ENCODE measurements around the gene CDC42BPB. TPM values are rescaled to one million over a fixed set of nuclear protein-coding genes. Genes with fewer than 3 reads are reported as not detected.

Gene CDC42BPB
- total and polyA plus RNA-seq, 2 experiments from 2014 or later: 13.0 to 106 TPM

GRCh38 chr14:103089386-103090335 is 32.3 kb upstream of the CDC42BPB start:
- H3K4me2 ChIP-seq (ENCODE audit: unreplicated experiment): no peak overlapping the region
- DNase-seq: no peak
- 89% methylated on average over 28 of the region's 28 CpGs for WGBS, 2 experiments (ENCODE audit: low coverage in 1 of 2, low lambda C conversion rate in 2 of 2, missing lambda C conversion rate in 2 of 2)
- no peak overlapping the region for H3K27ac ChIP-seq
- H3K36me3 ChIP-seq (ENCODE audit: low read depth): no peaks in the 10 kb centered on the region
- 0 out of 2 replicates have a peak, but pooled peaks cover under 1% of the 10 kb centered on the region for H3K27me3 ChIP-seq (replicated peaks; ENCODE audit: insufficient read depth)
- no peaks in the 10 kb centered on the region for H3K79me2 ChIP-seq (ENCODE audit: insufficient read depth)
- no peaks in the 10 kb centered on the region for H3K4me1 ChIP-seq (ENCODE audit: insufficient read depth)
- no peak overlapping the region for H2AFZ ChIP-seq
- in situ Hi-C loops (cut with MboI): loop anchor here (10.0 kb wide), 1 partner anchor 195 kb away; no protein-coding TSS in a partner anchor
- no peaks in the 10 kb centered on the region for H3K9me3 ChIP-seq (ENCODE audit: low read depth)
- no peaks in the 10 kb centered on the region for H3K9me2 ChIP-seq (ENCODE audit: insufficient read depth)
- no peaks in the 10 kb centered on the region for H4K20me1 ChIP-seq (ENCODE audit: insufficient read depth)
- no peak overlapping the region for H3K4me3 ChIP-seq
- TF ChIP-seq EZH2phosphoT487 (IDR thresholded peaks at IDR 0.05; ENCODE audit: insufficient read depth, low read depth) (no peak), EZH2 (IDR thresholded peaks at IDR 0.05; ENCODE audit: insufficient read depth, poor library complexity, severe bottlenecking) (no peak)
- no peak overlapping the region for H3K9ac ChIP-seq
- no peaks in the 10 kb centered on the region for H3F3A ChIP-seq (ENCODE audit: insufficient read depth)

- Histone ChIP-seq H3K4me3 (no peak overlapping the region), H4K20me1 (ENCODE audit: insufficient read depth) (no peaks in the 10 kb centered on the region), H3K36me3 (ENCODE audit: low read depth) (no peaks in the 10 kb centered on the region), H3K9ac (no peak overlapping the region), H3F3A (ENCODE audit: insufficient read depth) (no peaks in the 10 kb centered on the region), H3K27ac (no peak overlapping the region), H3K4me2 (ENCODE audit: unreplicated experiment) (no peak overlapping the region), H3K27me3 (replicated peaks; ENCODE audit: insufficient read depth) (peaks cover 6% of the 10 kb centered on the region; the same call in 1 of the 2 replicates), H3K79me2 (ENCODE audit: insufficient read depth) (no peaks in the 10 kb centered on the region), H3K9me3 (ENCODE audit: low read depth) (no peaks in the 10 kb centered on the region), H3K4me1 (ENCODE audit: insufficient read depth) (no peaks in the 10 kb centered on the region), H2AFZ (no peak overlapping the region), H3K9me2 (ENCODE audit: insufficient read depth) (no peaks in the 10 kb centered on the region)
- no peak for DNase-seq
- TF ChIP-seq EZH2 (IDR thresholded peaks at IDR 0.05; ENCODE audit: insufficient read depth, poor library complexity, severe bottlenecking) (no peak), EZH2phosphoT487 (IDR thresholded peaks at IDR 0.05; ENCODE audit: insufficient read depth, low read depth) (no peak)
- WGBS, 2 experiments (ENCODE audit: low coverage in 1 of 2, low lambda C conversion rate in 2 of 2, missing lambda C conversion rate in 2 of 2): 77 to 85% methylated on average over 6 of the region's 6 CpGs
- in situ Hi-C loops (cut with MboI): loop anchor here (10.0 kb wide), 1 partner anchor 196 kb away; no protein-coding TSS in a partner anchor
These were observed 31.6 kb upstream of the CDC42BPB start for GRCh38 chr14:103088921-103089320.

- TF ChIP-seq EZH2 (IDR thresholded peaks at IDR 0.05; ENCODE audit: insufficient read depth, poor library complexity, severe bottlenecking) (no peak), EZH2phosphoT487 (IDR thresholded peaks at IDR 0.05; ENCODE audit: insufficient read depth, low read depth) (no peak)
- Histone ChIP-seq H3K27ac (no peak overlapping the region), H2AFZ (no peak overlapping the region), H3K9me3 (ENCODE audit: low read depth) (no peaks in the 10 kb centered on the region), H3K9me2 (ENCODE audit: insufficient read depth) (no peaks in the 10 kb centered on the region), H3K9ac (no peak overlapping the region), H3F3A (ENCODE audit: insufficient read depth) (no peaks in the 10 kb centered on the region), H3K4me2 (ENCODE audit: unreplicated experiment) (no peak overlapping the region), H3K36me3 (ENCODE audit: low read depth) (no peaks in the 10 kb centered on the region), H3K4me1 (ENCODE audit: insufficient read depth) (no peaks in the 10 kb centered on the region), H3K27me3 (replicated peaks; ENCODE audit: insufficient read depth) (peaks cover 6% of the 10 kb centered on the region; the same call in 1 of the 2 replicates), H4K20me1 (ENCODE audit: insufficient read depth) (no peaks in the 10 kb centered on the region), H3K4me3 (no peak overlapping the region), H3K79me2 (ENCODE audit: insufficient read depth) (no peaks in the 10 kb centered on the region)
- no peak for DNase-seq
- in situ Hi-C loops (cut with MboI): loop anchor here (10.0 kb wide), 1 partner anchor 197 kb away; no protein-coding TSS in a partner anchor
- 75 to 79% methylated on average over 12 to 13 of the region's 13 CpGs for WGBS, 2 experiments (ENCODE audit: low coverage in 1 of 2, low lambda C conversion rate in 2 of 2, missing lambda C conversion rate in 2 of 2)
These were observed 30.0 kb upstream of the CDC42BPB start for GRCh38 chr14:103087343-103087835.

GRCh38 chr14:103086771-103087342 is 29.5 kb upstream of the CDC42BPB start:
- no peaks in the 10 kb centered on the region for H3F3A ChIP-seq (ENCODE audit: insufficient read depth)
- 61 to 68% methylated on average over 8 of the region's 8 CpGs for WGBS, 2 experiments (ENCODE audit: low coverage in 1 of 2, low lambda C conversion rate in 2 of 2, missing lambda C conversion rate in 2 of 2)
- in situ Hi-C loops (cut with MboI): loop anchor here (10.0 kb wide), 1 partner anchor 198 kb away; no protein-coding TSS in a partner anchor
- TF ChIP-seq EZH2 (IDR thresholded peaks at IDR 0.05; ENCODE audit: insufficient read depth, poor library complexity, severe bottlenecking) (no peak), EZH2phosphoT487 (IDR thresholded peaks at IDR 0.05; ENCODE audit: insufficient read depth, low read depth) (no peak)
- no peak overlapping the region for H3K27ac ChIP-seq
- peaks cover 6% of the 10 kb centered on the region; the same call in 1 of the 2 replicates for H3K27me3 ChIP-seq (replicated peaks; ENCODE audit: insufficient read depth)
- H3K79me2 ChIP-seq (ENCODE audit: insufficient read depth): no peaks in the 10 kb centered on the region
- H2AFZ ChIP-seq: no peak overlapping the region
- no peaks in the 10 kb centered on the region for H3K36me3 ChIP-seq (ENCODE audit: low read depth)
- no peak overlapping the region for H3K4me3 ChIP-seq
- no peak for DNase-seq
- H3K9me2 ChIP-seq (ENCODE audit: insufficient read depth): no peaks in the 10 kb centered on the region
- no peaks in the 10 kb centered on the region for H4K20me1 ChIP-seq (ENCODE audit: insufficient read depth)
- H3K9me3 ChIP-seq (ENCODE audit: low read depth): no peaks in the 10 kb centered on the region
- no peak overlapping the region for H3K4me2 ChIP-seq (ENCODE audit: unreplicated experiment)
- H3K9ac ChIP-seq: no peak overlapping the region
- no peaks in the 10 kb centered on the region for H3K4me1 ChIP-seq (ENCODE audit: insufficient read depth)

All from GM23248 (cell line).